Measurements from ENCODE around the gene CRAT.
A peak's percentile ranks its signal among the peaks of the same experiment; 100 is the strongest.
"Not testable (repeated sequence)": the region's sequence is repeated elsewhere in the genome, so short reads cannot be mapped to it uniquely, and the experiment has no call there.

CRAT gene

DNA sequence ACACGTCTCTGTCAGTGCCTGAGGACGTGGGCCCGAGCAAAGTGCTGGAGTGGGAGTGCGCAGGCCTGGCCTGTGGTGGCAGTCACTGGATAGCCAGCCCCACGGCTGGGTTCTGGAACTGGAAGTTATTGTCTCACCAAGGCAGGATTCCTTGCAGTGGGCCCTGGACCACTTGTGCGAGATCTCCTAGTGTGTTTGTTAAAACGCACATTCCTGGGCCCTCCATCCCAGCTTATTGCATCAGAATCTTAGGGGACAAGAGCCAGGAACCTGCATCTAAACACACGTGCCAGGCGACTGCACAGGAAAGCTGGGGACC is 27.5 kb upstream of the CRAT start:
- no peak for DNase-seq

DNA sequence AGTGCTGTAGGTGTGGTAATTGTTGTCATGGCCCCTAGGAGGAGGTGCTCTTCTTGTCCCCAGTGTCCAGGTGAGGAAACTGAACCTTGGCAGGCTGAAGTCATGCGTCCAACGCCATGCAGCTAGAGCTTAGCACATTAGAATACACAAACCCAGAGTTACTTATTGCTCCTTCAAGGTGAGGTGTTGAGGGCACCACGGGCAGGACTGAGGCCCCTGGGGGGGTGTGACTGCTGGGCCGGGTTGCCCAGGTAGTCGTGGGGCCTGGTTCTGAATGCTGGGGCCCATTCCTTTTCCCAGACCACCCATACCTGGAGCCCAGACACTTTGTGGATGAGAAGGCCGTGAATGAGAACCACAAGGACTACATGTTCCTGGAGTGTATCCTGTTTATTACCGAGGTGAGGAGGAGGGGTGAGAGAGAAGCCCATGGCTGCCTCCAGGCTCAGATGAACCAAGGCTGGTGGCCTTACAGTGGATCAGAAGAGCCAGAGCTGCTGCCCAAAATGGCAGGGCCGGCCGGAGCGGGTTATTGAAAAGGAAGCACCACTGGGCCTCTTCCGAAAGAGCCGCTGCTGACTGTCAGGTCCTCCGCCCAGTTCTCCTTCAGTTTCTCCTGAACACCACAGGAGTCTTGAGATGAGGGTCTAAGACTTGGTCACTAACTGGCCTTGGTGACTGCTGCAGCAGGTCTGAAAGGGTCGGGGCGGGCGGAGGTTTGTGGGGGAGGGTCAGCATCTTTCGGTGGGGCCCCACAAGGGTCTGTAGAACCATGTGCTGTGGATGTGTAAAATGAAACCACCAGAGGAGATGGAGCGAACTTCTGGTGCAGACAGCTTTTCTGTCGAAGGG is 26.9 kb upstream of the CRAT start:
- DNase-seq, result no peak

DNA sequence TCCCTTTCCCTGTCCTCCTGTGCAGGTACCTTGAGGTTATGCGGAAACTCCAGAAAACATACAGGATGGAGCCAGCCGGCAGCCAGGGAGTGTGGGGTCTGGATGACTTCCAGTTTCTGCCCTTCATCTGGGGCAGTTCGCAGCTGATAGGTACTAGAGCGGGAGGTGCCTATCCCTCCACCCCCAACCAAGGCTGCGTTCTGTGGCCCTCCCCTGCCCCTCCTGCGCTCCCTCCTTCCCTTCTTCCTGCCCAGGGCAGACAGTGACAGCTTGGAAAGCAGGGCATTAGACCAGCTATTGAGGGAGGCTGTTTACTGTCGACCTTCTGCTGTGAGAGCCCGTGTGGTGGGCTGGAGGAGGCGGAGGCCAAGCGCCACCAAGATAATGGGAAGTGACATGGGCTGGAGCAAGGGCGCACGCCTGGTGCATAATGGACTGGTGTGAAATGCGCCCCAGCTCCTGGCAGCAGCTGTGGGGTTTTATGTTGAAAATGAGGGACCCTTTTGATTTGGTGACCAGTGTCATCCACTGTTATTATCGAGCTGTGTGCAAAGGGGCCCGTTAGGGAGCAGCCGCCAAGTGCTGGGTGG is 25.9 kb upstream of the CRAT start:
- DNase-seq, result no peak

DNA sequence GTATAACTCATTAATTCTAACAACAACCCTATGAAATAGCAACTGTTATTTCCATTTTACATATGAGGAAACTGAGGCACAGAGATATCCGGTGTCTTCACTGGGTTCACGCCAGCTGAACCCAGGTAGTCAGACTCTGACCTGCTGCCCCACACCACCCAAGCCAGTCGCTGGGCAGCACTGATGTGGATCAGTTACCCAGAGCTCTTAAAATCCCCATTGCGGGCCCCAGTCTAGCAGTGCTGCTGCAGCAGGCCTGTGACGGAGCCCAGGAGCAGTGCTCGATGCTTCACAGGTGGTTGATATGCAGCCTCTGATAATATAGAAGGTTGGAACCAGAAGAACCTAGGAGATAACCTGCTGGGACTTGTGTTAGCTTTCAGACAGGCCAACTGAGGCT is 24.9 kb upstream of the CRAT start:
- DNase-seq, result no peak

DNA sequence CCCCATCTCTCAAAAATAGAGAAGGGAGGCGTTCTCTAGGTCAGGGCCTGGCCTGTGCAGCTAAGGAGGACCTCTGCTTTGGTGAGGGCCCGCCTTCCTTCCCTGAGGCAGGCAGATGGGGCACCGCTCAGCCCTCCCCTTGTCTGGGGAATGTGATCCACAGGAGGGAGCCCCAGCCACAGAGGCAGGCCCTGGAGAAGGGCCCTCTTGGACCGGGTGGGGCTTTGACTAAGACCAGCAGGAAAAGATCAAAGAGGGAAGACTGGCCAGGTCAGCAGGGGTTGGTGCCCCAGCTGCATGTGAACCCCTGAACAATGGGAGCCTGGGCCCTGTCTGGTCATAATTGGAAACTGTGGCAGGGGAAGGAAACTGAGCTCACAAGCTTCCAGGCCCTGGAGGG is 22.5 kb upstream of the CRAT start:
- DNase-seq, result no peak

DNA sequence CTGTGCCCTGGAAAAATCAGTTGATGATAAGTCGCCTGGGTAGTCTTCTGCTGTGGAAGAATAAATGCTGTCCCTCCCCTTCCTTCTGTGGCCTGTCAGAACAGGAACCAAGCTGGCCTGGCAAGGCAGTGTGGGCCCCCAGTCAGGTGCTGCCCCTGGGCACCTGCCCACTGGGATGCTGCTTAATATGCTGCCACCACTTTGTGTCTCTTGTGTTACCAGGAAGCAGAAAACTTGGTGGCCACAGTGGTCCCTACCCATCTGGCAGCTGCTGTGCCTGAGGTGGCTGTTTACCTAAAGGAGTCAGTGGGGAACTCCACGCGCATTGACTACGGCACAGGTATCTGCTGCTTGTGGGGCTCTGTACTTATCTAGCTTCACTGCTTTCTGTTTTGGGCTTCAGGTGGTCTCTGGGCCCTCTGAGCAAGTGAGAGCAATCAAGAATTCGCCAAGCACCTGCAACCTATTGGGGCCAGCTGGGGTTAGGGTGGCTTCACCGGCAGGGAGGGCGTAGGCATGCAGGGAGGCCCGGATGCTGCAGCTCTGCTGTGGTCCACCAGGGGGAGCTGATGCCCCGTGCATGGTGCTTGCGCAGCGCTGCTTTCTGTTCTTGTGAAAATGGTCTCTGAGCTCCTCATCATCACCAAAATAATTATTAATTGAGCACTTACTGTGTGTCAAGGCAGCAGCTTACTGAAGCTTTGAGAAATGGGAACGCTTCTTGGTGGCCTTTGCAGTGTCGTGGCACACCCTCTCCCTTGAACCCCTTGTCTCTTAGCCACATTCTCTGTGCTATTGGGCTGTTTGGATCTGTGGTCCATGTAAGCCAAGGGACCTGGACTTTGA is 20.9 kb upstream of the CRAT start:
- DNase-seq, result peak; percentile 77 to 87

DNA sequence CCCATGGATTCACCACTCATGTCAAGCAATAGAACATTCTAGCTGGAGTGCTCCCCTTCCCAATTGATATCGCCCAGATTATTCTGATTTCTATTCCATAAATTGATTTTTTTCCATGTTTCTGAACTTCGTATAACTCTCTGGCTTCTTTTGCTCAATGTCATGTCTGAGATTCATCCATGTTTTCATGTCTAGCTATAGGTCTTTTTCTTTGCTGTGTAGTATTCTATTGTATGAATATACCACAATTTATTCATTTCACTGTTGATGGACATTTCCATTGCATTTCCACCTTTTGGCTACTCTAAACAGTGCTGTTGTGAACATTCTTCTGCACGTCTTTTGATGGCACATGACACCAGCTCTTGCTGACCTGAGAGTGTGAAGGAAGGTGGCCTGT is 20.2 kb upstream of the CRAT start:
- no peak for DNase-seq

DNA sequence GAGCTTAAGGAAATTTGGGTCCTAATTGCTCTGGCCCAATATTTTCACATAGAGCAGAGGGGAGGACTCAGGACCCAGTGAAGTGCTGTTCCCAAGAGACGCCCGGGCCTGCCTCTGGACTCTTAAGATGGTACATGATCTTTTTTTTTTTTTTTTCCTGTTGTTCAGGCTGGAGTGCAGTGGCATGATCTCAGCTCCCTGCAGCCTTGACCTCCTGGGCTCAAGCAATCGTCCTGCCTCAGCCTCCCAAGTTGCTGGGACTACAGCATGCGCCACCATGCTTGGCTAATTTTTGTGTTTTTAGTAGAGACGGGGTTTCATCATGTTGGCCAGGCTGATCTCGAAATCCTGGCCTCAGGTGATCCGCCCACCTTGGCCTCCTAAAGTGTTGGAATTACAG is 19.7 kb upstream of the CRAT start:
- not testable (repeated sequence) for DNase-seq

DNA sequence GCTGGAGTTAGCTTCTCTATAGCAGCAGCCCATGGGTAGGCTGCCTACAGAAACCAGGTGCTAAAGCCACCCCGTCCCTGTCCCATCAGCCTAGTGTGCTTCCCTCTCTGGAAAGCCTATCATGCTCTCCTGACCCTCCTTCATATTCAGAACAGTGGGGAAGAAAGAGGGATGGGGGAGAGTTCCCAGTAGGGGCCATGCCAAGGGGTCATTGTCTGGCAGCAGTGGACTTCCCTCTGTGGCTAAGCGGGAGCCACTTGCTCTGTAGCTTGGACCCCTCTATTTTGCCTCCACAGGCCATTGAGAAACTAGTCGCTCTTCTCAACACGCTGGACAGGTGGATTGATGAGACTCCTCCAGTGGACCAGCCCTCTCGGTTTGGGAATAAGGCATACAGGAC is 18.1 kb upstream of the CRAT start:
- no peak for DNase-seq

DNA sequence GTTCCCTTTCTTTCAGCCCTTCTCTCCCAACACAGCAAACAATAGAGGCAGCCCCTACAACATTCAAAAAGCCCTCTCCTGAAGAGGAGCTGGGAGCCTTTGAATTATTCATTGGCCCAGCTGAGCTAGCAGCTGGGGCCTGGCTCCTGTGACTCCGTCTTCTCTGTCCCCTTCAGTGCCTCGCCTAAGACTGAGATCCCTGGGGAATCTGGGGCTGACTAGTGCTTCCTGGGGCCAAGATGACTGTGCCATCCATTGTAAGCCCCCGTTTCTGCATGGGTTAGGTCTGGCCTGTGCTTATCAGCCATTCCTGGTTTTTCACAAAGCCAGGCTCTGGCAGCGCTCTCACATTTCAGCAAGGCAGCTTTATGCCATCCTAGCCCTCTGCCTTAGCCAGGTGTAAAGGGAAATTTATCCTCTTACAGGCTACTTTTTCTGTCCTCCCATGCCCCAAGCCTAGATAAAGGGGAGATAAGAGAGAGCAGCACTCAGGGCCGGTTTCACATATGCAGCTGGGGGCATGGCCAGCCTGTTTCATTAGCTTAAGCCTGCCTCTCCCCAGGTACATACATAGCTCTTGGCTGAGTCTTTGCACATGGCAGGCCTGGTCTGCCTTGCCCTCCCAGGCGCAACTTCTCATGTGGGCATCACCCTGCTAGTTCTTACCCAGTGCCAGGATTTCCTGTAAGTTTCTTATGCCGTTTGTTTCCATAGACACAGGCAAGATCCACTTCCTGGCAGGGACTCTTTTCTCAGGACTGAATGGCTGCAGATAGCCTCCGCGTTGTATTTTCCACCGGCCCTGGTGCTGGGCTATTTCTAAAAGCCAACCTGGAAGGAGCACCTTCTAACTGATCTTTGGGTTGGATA is 16.4 kb upstream of the CRAT start:
- no peak for DNase-seq

DNA sequence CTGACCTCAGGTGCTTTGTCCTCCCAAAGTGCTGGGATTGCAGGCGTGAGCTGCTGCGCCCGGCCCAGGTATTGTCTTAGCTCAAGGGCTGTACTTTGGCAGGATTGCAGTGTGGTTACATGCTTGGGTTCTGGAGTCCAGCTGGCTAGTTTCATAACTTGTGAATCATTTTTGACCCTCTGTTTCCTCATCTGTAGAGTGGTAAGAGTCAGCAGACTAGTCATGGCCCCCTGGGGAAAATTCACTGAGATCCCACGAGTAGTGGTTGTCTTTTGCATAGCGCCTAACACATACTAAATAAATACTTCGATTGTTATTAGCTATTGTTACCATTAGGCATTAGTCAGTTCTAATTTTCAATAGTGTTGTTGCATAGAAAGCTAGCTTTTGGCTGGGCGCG is 14.9 kb upstream of the CRAT start:
- no peak for DNase-seq

DNA sequence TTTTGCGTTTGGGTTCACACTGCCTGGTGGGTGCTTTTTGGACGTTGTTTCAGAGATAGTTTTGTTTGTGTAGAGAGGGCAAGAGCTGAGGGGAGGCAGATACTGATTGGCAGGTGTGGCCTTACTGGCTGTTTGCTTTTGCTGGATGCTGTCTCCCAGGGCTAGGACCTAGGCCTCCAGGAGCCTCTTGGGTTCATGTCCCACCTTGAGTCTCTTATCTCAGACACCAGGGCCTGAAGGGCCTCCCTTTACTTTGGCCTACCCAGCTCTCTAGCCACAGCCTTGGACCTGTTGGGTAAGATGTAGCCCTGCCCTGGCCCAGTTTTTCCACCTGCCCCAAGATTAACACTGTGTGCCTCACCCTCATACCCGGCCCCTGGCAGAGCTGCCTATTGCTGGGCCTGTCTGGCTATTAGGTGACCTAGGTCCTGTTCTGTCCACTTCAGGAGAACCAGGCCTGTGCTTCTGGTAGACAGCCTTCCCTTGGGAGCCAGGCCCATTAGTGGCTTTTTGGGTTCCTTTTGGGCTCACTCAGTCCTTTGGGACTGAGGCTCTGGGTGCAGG is 14.0 kb upstream of the CRAT start:
- no peak for DNase-seq

DNA sequence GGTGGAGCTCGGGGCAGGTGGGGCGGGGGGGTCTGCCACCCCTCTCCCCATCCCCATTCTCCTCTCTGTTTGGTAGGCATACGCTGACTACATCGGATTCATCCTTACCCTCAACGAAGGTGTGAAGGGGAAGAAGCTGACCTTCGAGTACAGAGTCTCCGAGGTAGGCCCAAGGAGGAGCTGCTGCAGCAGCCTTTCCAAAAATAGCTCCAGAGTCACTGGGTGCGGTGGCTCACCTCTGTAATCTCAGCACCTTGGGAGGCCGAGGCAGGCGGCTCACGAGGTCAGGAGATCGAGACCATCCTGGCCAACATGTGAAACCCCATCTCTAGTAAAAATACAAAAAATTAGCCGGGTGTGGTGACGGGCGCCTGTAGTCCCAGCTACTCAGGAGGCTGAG is 12.4 kb upstream of the CRAT start:
- DNase-seq, result not testable (repeated sequence)

DNA sequence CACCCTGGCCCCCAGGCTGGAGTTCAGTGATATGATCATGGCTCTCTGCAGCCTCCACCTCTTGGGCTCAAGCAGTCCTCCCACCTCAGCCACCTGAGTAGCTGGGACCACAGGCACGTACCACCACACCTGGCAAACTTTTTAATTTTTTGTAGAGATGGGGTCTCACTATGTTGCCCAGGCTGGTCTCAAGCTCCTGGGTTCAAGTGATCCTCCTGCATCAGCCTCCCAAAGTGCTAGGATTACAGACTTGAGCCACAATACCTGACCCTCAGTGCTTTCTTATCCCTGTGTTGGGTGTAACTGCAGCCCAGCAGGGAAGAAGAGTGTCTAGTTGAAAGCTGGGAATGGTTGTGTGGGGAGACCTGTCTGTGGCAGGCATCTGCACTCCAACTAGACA is 11.5 kb upstream of the CRAT start:
- no peak for DNase-seq

DNA sequence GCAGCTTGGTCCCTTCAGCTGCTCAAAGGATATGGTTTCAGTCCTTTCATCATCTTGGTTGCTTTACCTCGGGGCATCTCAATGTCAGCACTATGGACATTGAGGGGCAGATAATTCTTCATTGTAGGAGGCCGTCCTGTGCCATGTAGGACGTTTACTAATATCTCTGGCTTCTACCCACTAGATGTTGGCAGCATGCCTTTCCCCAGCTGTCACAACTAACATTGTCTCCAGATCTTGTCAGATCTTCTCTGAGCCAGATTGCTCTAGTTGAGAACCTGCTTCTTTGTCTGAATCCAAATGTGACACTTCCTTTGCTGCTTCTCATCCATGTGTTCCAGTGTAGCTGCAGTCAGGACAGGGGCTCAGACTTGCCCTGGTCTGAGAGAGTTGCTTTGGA is 10.9 kb upstream of the CRAT start:
- no peak for DNase-seq

DNA sequence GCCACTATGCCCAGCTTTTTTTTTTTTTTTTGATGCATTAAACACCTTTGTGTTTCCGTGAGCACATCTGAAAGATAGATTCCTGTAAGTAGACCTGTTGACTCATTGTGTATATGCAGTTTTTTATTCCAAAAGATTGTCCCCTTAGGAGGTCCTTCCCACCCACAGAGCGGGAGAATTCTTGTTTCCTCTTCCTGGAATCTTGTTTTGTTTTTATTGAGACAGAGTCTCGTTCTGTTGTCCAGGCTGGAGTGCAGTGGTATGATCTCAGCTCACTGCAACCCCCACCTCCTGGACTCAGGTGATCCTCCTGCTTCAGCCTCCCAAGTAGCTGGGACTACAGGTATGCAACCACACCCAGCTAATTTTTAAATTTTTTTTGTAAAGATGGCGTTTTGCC is 8.2 kb upstream of the CRAT start:
- no peak for DNase-seq

DNA sequence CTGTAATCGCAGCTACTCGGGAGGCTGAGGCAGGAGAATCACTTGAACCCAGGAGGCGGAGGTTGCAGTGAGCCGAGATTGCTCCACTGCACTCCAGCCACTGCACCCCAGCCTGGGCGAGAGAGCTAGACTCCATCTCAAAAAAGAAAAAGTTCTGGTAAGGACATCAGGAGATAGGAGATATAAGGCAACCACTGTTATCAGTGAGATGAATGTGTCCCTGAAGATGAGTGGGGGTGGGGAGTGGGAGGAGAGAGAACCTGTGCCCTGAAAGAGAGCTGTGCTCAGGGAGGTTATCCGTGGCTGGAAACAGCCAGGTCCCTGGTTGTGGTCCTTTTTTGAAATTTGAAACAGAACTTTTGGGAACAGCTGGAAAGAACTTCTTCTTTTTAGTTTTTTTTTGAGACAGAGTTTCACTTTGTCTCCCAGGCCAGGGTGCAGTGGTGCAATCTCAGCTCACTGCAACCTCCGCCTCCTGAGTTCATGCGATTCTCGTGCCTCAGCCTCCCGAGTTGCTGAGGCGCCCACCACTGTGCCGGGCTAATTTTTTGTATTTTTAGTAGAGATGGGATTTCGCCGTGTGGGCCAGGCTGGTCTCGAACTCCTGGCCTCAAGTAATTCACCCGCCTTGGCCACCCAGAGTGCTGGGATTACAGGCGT is 3.2 kb upstream of the CRAT start:
- DNase-seq, result no peak

DNA sequence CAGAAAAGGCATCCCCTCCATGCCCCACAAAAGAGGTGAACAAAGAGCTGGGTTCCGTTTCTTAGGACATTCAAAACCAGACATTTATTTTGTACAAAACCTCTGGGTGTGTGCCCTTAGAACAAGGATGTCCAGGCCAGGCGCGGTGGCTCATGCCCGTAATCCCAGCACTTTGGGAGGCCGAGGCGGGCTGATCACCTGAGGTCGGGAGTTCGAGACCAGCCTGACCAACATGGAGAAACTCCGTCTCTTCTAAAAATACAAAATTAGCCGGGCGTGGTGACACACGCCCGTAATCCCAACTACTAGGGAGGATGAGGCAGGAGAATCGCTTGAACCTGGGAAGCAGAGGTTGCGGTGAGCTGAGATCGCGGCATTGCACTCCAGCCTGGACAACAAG is 1.9 kb upstream of the CRAT start:
- not testable (repeated sequence) for DNase-seq

DNA sequence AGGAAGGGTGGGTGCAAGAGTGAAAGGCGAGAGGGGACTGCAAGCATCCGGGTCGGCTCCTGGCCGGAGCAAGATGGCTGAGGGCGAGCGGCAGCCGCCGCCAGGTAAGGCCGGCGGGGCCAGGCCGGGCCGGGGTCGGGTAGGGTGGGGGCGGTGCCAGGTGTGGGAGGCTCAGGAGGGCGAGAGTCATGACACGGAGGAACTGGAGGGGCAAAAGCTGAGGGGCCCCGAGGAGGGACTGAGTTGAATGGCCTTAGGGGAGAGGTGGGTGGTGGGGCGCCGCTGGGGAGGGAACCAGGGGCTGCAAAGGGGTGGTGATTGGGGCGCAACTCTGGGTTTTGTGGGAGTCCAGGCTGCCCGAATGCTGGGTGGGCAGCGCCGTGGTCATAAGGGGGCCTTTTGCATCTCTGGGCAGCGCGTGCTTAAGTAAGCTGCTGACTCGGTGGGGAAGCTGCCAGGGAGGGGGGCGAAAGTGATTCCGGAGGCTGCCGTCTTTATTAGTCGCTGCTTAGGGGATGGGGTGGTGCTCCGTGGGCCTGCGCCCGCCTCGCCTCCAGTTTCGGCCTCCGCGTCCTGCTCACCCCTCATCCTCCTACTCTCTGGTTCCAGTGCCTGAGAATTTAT is 1.0 kb upstream of the CRAT start:
- DNase-seq, result no peak

DNA sequence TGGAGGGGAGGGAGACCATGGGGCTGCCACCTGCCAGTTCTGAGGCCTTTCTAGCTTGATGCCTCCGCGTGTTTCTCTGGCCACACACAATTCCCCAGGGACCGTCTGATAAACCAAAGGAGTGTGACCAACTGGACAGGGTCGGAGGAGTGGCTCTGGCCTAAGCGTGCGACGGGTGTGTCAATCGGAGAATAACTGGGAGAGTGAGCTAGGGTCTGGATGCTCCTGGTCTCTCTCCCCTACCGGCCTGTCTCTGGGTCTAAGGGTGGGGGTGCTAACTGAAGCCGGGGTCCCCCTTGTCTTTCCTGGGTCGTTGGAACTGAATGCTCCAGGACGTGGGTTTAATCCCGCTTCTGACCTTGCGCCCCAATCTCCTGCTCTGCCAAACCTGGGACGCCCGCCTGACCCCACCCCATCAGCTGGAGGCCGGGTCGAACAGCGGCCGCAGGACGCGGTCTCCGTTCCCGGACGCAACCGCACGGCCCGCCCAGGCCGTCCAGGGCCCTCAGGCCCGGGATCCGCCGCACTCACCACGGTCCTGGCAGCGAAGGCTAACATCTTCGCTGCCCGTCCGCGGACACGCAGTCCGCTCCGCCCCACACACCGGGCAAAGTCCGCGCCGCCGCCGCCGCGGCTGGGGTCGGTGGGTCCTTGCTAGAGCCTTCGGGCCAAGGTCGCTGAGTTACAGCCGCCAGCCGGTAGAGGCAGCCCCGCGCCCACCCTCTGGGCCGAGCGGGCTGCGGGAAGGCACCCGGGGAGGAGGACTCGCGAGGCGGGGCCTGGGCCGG is 447 bp downstream of the CRAT start:
- no peak for DNase-seq

DNA sequence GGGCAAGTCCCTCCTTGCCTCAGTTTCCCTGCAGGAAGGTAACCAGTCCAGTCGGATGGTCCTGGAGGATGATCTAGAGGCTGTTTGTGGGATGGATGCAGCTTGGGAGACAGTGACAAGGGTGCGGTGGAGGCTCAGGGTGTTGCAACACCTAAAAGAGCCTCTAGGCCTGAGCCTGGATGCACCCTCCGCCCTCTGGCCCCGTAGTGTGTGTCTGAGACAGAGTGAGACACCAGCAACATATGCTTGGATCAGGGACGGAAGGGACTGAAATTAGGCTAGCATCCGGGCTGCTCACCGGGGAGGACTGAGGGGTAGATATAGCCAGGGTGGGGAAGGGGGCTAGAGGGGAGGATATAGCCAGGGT is 1.1 kb downstream of the CRAT start:
- no peak for DNase-seq

Data from activated CD4-positive, alpha-beta T cell treated with anti-CD3 and anti-CD28 coated beads for 4 hours (primary cell).